HepG2 (cell line): Measurements from ENCODE around the gene APC2. TPM values are rescaled to one million over a fixed set of nuclear protein-coding genes. Genes with fewer than 3 reads are reported as not detected.

ENCODE experiments used
- CREB1 ChIP-seq, 2 experiments: fragments of 450-650 bp in 1 of 2; IDR thresholded peaks; 2 replicates each; pipeline ENCODE4 v1.6.1; 2016 to 2017; ENCODE audit warnings: control low read depth in 1 of 2, mild to moderate bottlenecking in 1 of 2, missing compliant biosample characterization in 1 of 2, missing genetic modification characterization in 1 of 2
- ELF3 ChIP-seq: IDR thresholded peaks from 2 replicates; pipeline ENCODE4 v1.6.1; 2016; ENCODE audit warnings: missing genetic modification reagents, missing compliant biosample characterization
- HINFP ChIP-seq: sonication (generic); formaldehyde crosslinking; IDR thresholded peaks from 2 replicates; pipeline ENCODE4 v1.4.0; 2020; ENCODE audit warnings: low read depth, mild to moderate bottlenecking, missing genetic modification reagents
- KDM6A ChIP-seq: IDR thresholded peaks from 2 replicates; pipeline ENCODE4 v1.6.1; 2016; ENCODE audit warnings: low read depth
- KLF15 ChIP-seq: sonication (generic); formaldehyde crosslinking; IDR thresholded peaks from 2 replicates; pipeline ENCODE4 v1.8.1; 2023; ENCODE audit warnings: borderline replicate concordance, mild to moderate bottlenecking, inconsistent platforms, missing genetic modification reagents, mixed read lengths
- MIXL1 ChIP-seq: IDR thresholded peaks from 2 replicates; pipeline ENCODE4 v1.6.1; 2016
- MLX ChIP-seq: IDR thresholded peaks from 2 replicates; pipeline ENCODE4 v1.6.1; 2016
- NFKBIZ ChIP-seq: IDR thresholded peaks from 2 replicates; pipeline ENCODE4 v1.6.1; 2018; ENCODE audit warnings: missing genetic modification reagents, missing compliant biosample characterization
- SAP130 ChIP-seq: IDR thresholded peaks from 2 replicates; pipeline ENCODE4 v1.6.1; 2016; ENCODE audit warnings: low read depth
- TBX3 ChIP-seq: fragments of 450-650 bp; IDR thresholded peaks from 2 replicates; pipeline ENCODE4 v1.6.1; 2017; ENCODE audit warnings: antibody characterized with exemption, mild to moderate bottlenecking, inconsistent platforms, borderline replicate concordance
- ZFP62 ChIP-seq: sonication (generic); formaldehyde crosslinking; IDR thresholded peaks from 2 replicates; pipeline ENCODE4 v1.4.0; 2020; ENCODE audit warnings: missing genetic modification reagents
- ZNF343 ChIP-seq: sonication (generic); formaldehyde crosslinking; IDR thresholded peaks from 2 replicates; pipeline ENCODE4 v1.4.0; 2020; ENCODE audit warnings: mild to moderate bottlenecking, missing genetic modification reagents
- ZNF570 ChIP-seq: sonication (generic); formaldehyde crosslinking; IDR thresholded peaks from 2 replicates; pipeline ENCODE4 v1.4.0; 2020; ENCODE audit warnings: mild to moderate bottlenecking, missing genetic modification reagents, borderline replicate concordance
- ZNF740 ChIP-seq: sonication (generic); formaldehyde crosslinking; IDR thresholded peaks from 2 replicates; pipeline ENCODE4 v1.4.0; 2020; ENCODE audit warnings: missing genetic modification reagents
- polyA plus RNA-seq, 8 experiments: library from polyadenylated mRNA; depleted of rRNA in 3 of 8; stranded (reverse) in 7 of 8; unstranded in 1 of 8; fragments of >200 nt; fragmentation: Illumina TruSeq in 4 of 8; extraction: Trizol in 4 of 8; gene quantifications; 2 replicates each; pipeline versions ENCODE4 v1.2.1 to v1.2.3, GENCODE V29; 2011 to 2016; ENCODE audit warnings: low read depth in 4 of 8, missing spikeins in 1 of 8, mixed read lengths in 1 of 8; ENCODE audit not compliant: insufficient read depth in 1 of 8
- total RNA-seq, 5 experiments: library from RNA; depleted of rRNA; stranded (reverse); fragments of >200 nt; fragmentation: Illumina TruSeq; extraction: Trizol; gene quantifications; 2 replicates each; pipeline ENCODE4 v1.2.3, GENCODE V29; 2016; ENCODE audit warnings: low read depth in 1 of 5
- TF ChIP-seq, protein P1 (sequence below): sonication (generic); formaldehyde crosslinking; IDR thresholded peaks from 2 replicates; pipeline ENCODE4 v1.5.1; 2020; ENCODE audit warnings: mild to moderate bottlenecking, missing genetic modification reagents, moderate library complexity
- TF ChIP-seq, protein P2 (sequence below): sonication (generic); formaldehyde crosslinking; IDR thresholded peaks from 2 replicates; pipeline ENCODE4 v1.4.0; 2020; ENCODE audit warnings: missing genetic modification reagents; ENCODE audit errors: not compliant biosample characterization
- TF ChIP-seq, protein P3 (sequence below): sonication (generic); formaldehyde crosslinking; IDR thresholded peaks from 2 replicates; pipeline ENCODE4 v1.4.0; 2020; ENCODE audit warnings: missing genetic modification reagents, borderline replicate concordance
- TF ChIP-seq, protein P4 (sequence below): sonication (generic); formaldehyde crosslinking; IDR thresholded peaks from 2 replicates; pipeline ENCODE4 v1.4.0; 2020; ENCODE audit warnings: missing genetic modification reagents

The APC2 gene
- total and polyA plus RNA-seq, 2 of the 13 experiments (the other 11 are each of a cell fraction or from before 2014, with no cell fraction given), result 0.08 to 0.22 TPM

DNA sequence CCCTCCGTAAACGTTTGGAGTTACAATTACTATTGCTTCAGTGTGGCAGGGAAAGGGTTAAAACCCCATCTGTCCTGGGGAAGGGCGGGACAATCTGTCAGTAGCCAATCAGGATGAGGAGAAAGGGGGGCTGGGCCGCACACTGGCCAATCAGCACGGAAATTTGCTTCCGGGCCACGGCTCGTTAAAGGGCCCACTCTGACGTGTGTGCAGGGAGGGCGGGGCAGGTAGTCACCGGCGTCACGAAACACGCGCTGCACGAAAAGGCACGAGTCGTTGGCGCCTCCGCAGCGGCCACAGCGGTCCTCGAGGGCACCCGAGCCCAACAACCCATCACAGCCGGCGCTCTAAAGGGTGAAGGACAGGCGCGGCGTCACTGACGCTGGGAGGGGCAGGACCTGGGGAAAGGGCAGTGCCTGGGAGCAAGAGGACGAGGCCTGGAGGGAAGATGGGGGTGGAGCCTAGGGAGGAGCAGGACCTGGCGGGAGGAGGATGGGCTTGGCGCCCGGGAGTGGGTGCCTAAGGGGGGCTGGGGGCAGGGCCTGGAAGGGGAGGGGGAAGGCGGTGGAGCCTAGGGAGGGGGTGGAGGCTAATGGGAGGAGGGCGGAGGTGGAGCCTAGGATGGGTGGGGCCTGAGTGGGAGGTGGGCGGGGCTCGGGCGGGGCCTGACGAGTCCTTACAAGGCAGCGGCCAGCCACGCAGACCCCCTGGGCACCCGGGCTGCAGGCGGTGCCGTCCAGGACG is 58.0 kb downstream of the APC2 start (continued):
- TF ChIP-seq ZNF343 (CRISPR knock-in tag) (no peak), KDM6A (CRISPR knock-in tag) (no peak), TBX3 (no peak), CREB1 (IDR thresholded peaks at IDR 0.05) (peak; percentile 50; the same call in 1 of the 2 replicates), CREB1 (CRISPR knock-in tag; IDR thresholded peaks at IDR 0.05) (peak; percentile 78; the same call in 1 of the 2 replicates), HINFP (CRISPR knock-in tag) (no peak), MIXL1 (CRISPR knock-in tag) (no peak), NFKBIZ (CRISPR knock-in tag) (no peak), ELF3 (CRISPR knock-in tag) (no peak), ZNF740 (CRISPR knock-in tag) (no peak), ZFP62 (no peak), ZNF570 (no peak), KLF15 (CRISPR knock-in tag) (no peak), SAP130 (CRISPR knock-in tag) (peak; percentile 36; the same call in 1 of the 2 replicates), MLX (CRISPR knock-in tag) (no peak)
- TF ChIP-seq, protein P1, sequence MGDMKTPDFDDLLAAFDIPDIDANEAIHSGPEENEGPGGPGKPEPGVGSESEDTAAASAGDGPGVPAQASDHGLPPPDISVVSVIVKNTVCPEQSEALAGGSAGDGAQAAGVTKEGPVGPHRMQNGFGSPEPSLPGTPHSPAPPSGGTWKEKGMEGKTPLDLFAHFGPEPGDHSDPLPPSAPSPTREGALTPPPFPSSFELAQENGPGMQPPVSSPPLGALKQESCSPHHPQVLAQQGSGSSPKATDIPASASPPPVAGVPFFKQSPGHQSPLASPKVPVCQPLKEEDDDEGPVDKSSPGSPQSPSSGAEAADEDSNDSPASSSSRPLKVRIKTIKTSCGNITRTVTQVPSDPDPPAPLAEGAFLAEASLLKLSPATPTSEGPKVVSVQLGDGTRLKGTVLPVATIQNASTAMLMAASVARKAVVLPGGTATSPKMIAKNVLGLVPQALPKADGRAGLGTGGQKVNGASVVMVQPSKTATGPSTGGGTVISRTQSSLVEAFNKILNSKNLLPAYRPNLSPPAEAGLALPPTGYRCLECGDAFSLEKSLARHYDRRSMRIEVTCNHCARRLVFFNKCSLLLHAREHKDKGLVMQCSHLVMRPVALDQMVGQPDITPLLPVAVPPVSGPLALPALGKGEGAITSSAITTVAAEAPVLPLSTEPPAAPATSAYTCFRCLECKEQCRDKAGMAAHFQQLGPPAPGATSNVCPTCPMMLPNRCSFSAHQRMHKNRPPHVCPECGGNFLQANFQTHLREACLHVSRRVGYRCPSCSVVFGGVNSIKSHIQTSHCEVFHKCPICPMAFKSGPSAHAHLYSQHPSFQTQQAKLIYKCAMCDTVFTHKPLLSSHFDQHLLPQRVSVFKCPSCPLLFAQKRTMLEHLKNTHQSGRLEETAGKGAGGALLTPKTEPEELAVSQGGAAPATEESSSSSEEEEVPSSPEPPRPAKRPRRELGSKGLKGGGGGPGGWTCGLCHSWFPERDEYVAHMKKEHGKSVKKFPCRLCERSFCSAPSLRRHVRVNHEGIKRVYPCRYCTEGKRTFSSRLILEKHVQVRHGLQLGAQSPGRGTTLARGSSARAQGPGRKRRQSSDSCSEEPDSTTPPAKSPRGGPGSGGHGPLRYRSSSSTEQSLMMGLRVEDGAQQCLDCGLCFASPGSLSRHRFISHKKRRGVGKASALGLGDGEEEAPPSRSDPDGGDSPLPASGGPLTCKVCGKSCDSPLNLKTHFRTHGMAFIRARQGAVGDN (CRISPR knock-in tag), result 0 out of 2 replicates have a peak, but pooled peaks have one; percentile 32
- TF ChIP-seq, protein P2, sequence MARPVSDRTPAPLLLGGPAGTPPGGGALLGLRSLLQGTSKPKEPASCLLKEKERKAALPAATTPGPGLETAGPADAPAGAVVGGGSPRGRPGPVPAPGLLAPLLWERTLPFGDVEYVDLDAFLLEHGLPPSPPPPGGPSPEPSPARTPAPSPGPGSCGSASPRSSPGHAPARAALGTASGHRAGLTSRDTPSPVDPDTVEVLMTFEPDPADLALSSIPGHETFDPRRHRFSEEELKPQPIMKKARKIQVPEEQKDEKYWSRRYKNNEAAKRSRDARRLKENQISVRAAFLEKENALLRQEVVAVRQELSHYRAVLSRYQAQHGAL (CRISPR knock-in tag), result no peak
- TF ChIP-seq, protein P3, sequence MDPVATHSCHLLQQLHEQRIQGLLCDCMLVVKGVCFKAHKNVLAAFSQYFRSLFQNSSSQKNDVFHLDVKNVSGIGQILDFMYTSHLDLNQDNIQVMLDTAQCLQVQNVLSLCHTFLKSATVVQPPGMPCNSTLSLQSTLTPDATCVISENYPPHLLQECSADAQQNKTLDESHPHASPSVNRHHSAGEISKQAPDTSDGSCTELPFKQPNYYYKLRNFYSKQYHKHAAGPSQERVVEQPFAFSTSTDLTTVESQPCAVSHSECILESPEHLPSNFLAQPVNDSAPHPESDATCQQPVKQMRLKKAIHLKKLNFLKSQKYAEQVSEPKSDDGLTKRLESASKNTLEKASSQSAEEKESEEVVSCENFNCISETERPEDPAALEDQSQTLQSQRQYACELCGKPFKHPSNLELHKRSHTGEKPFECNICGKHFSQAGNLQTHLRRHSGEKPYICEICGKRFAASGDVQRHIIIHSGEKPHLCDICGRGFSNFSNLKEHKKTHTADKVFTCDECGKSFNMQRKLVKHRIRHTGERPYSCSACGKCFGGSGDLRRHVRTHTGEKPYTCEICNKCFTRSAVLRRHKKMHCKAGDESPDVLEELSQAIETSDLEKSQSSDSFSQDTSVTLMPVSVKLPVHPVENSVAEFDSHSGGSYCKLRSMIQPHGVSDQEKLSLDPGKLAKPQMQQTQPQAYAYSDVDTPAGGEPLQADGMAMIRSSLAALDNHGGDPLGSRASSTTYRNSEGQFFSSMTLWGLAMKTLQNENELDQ, result no peak
- TF ChIP-seq, protein P4, sequence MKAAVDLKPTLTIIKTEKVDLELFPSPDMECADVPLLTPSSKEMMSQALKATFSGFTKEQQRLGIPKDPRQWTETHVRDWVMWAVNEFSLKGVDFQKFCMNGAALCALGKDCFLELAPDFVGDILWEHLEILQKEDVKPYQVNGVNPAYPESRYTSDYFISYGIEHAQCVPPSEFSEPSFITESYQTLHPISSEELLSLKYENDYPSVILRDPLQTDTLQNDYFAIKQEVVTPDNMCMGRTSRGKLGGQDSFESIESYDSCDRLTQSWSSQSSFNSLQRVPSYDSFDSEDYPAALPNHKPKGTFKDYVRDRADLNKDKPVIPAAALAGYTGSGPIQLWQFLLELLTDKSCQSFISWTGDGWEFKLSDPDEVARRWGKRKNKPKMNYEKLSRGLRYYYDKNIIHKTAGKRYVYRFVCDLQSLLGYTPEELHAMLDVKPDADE, result no peak
